Measurements from ENCODE around the gene KIAA1328.

DNA sequence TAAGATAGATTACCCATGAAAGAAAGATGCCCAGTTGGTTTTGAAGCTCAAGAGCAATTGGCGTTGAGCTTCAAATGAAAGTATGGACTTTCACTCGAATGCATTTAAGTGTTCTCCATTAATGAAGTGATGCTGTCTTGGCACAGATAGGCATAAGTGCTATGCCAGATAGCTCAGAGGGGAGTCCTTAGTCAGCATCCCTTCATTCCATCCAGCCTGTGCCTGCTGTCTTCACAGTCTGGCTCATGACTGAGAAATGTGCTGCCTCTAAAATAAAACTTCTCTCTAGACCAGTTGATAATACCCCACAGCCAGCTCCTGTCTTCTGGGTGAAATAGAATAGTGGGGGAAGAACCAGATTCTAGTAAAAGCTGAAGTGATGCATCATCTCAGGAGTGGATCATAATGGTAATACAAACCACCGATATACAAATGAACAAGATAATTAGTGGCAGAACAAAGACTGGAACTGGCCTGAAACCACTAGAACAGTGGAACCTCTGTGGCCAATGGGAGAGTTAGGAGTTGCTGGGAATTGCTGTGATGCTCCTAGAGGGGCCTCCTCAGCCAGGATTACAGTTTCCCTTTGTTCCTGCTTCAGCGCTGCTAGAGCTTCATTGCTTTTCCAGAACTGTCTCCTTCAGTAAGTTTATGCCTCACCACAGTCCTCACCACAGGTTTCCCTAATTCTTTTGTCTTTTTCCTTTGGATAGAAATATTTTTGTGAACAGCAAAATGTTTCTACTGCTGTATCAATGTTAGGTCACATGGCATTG, 359.3 kb downstream of the KIAA1328 start:
- TF ChIP-seq CREB1 (IDR thresholded peaks at IDR 0.05; ENCODE audit: low read depth) (no peak), CEBPB (IDR thresholded peaks at IDR 0.05) (no peak), EGR1 (IDR thresholded peaks at IDR 0.05) (no peak)
